Measurements from ENCODE around the gene ALG1.
"Not testable (repeated sequence)": the region's sequence is repeated elsewhere in the genome, so short reads cannot be mapped to it uniquely, and the experiment has no call there.

ALG1 gene

GRCh38 chr16:5103296-5104032, 31.8 kb downstream of the ALG1 start:
- FAIRE-seq, result not testable (repeated sequence)

- FAIRE-seq, result not testable (repeated sequence)
Measured at GRCh38 chr16:5105039-5105438, 33.4 kb downstream of the ALG1 start.

DNA sequence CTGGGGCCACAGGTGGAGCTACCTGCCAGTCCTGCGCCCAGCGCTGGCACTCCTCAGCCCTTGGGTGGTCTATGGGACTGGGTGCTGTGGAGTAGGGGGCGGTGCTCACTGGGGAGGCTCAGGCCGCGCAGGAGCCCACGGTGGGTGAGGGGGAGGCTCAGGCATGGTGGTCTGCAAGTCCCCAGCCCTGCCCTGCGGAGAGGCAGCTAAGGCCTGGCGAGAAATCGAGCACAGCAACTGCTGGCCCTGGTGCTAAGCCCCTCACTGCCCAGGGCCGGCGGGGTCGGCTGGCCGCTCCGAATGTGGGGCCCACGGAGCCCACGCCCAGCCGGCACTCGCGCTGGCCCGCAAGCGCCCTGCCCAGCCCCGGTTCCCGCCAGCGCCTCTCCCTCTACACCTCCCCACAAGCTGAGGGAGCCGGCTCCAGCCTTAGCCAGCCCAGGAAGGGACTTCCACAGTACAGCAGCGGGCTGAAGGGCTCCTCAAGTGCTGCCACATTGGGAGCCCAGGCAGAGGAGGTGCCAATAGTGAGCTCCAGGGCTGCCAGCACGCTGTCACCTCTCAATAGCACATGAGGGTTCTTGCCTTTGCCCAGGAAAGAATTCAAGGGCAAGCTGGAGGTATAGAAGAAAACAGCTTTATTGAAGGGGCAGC, 37.0 kb downstream of the ALG1 start:
- no peak for FAIRE-seq

DNA sequence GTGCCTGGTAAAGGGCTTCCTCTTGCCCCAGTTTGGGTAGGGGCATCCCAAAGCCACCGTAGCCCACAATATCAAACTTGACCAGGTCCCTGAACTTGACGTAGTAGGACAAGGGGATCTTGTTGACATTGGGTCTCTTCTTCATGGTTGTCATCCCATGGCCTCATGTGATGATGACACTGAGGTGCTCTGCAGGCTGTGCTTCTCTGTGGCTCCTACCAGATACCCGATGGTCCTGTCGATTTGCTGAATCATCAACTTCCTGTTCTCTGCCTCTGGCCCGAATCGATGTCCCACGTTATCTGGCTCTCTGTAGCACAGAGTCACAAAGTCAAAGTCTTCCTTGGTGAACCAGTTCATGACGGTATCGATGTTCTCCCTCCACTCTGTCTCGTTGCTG, 39.3 kb downstream of the ALG1 start:
- FAIRE-seq, result not testable (repeated sequence)

DNA sequence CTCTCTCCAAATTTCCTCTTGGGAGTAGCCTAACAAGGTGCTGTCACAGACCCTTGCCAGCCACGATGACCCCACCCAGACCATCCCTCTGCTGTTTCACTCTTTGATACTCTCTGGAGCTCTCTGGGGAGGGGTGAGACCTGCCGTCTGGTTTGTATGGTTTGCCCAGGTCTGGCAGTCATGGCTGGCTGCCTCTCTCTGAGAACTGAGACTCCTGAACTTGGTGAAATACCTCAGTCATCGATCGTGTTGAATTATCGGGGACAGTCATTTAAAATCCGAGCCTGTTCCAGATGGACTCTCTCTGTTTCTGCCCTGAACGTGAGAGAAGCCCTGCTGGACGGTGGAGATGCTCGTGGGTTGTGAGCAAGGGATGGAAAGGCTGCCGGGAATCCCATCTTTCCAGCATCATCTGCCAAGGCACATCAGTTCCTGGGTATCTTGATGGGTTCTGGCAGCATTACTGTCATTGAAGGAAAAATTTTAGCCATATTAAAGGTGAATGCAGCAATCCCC, 45.2 kb downstream of the ALG1 start:
- FAIRE-seq, result not testable (repeated sequence)

GRCh38 chr16:5117300-5118087, 45.9 kb downstream of the ALG1 start:
- not testable (repeated sequence) for FAIRE-seq

- not testable (repeated sequence) for FAIRE-seq
Measured at GRCh38 chr16:5131467-5132004, 59.9 kb downstream of the ALG1 start.

DNA sequence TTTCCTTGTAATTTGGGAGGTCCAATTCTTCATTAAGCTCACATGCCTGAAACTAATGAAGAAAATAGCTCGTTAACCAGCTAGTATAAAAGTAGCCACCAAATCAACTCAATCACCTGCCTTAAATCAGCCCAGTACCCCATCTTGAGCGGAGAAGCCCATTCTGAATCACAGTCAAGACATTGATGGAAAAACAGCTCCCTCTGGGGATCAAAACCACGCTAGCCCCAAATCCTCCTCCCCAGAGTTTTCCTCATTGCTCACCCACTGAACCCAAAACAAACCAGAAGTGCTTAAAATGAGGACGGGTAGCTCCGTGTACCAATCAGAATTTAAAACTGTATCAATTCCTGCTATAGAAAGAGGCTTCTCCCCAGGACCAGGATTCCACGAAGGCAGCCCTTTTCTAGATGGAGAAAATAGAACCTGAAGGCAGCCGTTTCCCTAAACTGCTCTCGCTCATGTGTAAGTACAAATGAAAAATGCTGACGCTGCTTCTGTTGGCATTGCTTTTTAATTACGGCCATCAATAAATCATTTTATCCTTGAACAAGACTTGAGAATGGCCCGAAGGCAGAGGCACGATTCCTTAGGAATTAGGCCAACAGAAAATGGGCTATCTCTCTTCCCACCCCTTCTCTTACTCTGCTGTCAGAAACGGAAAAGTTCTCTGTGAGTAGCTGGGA, 61.4 kb downstream of the ALG1 start:
- FAIRE-seq, result not testable (repeated sequence)

- FAIRE-seq, result not testable (repeated sequence)
Measured at GRCh38 chr16:5134739-5135452, 63.3 kb downstream of the ALG1 start.
